Measurements from ENCODE around the gene TMEM43.

Gene TMEM43

GRCh38 chr3:14138878-14139655, 14.2 kb downstream of the TMEM43 start:
- no peak for DNase-seq

- DNase-seq = no peak
Observed at GRCh38 chr3:14139771-14140170, 14.9 kb downstream of the TMEM43 start.

GRCh38 chr3:14140668-14141067, 15.8 kb downstream of the TMEM43 start:
- DNase-seq = no peak

GRCh38 chr3:14141144-14141543, 16.3 kb downstream of the TMEM43 start:
- DNase-seq = no peak

GRCh38 chr3:14141602-14142341, 16.9 kb downstream of the TMEM43 start:
- no peak for DNase-seq

- DNase-seq = no peak
Observed at GRCh38 chr3:14142567-14143270, 17.9 kb downstream of the TMEM43 start.

GRCh38 chr3:14143271-14144225, 18.7 kb downstream of the TMEM43 start:
- DNase-seq = no peak

GRCh38 chr3:14144423-14145075, 19.7 kb downstream of the TMEM43 start:
- DNase-seq = peak; percentile 59

GRCh38 chr3:14145236-14145635, 20.4 kb downstream of the TMEM43 start:
- no peak for DNase-seq

GRCh38 chr3:14145670-14146380, 21.0 kb downstream of the TMEM43 start:
- no peak for DNase-seq

- DNase-seq = no peak
Observed at GRCh38 chr3:14146381-14147065, 21.7 kb downstream of the TMEM43 start.

- no peak for DNase-seq
Observed at GRCh38 chr3:14147066-14147435, 22.2 kb downstream of the TMEM43 start.

- DNase-seq = no peak
Observed at GRCh38 chr3:14147617-14148016, 22.8 kb downstream of the TMEM43 start.

- no peak for DNase-seq
Observed at GRCh38 chr3:14148041-14148985, 23.5 kb downstream of the TMEM43 start.

- no peak for DNase-seq
Observed at GRCh38 chr3:14150078-14150477, 25.2 kb downstream of the TMEM43 start.

- no peak for DNase-seq
Observed at GRCh38 chr3:14150491-14151230, 25.8 kb downstream of the TMEM43 start.

GRCh38 chr3:14151471-14152083, 26.7 kb downstream of the TMEM43 start:
- no peak for DNase-seq

GRCh38 chr3:14152233-14152962, 27.5 kb downstream of the TMEM43 start:
- no peak for DNase-seq
